Neural cell (in vitro differentiated cells): ENCODE results near the gene KRT86.

ENCODE experiments used
- CTCF ChIP-seq: fragments of 450-650 bp; IDR thresholded peaks from 2 replicates; pipeline ENCODE4 v1.5.1; 2014; ENCODE audit warnings: antibody characterized with exemption, mild to moderate bottlenecking, moderate library complexity; ENCODE audit not compliant: poor library complexity, severe bottlenecking
- EP300 ChIP-seq: fragments of 450-650 bp; conservative IDR thresholded peaks from 2 replicates; pipeline ENCODE4 v1.6.1; 2014; ENCODE audit warnings: antibody characterized with exemption, mild to moderate bottlenecking, moderate library complexity; ENCODE audit not compliant: poor library complexity, severe bottlenecking
- EZH2 ChIP-seq: fragments of 200-600, 300-800 bp; shearing (Covaris generic), sonication (generic); IDR thresholded peaks from 2 replicates; pipeline ENCODE4 v1.6.1; 2014; ENCODE audit warnings: antibody characterized with exemption, low read length, borderline replicate concordance, mild to moderate bottlenecking; ENCODE audit not compliant: insufficient read depth, poor library complexity, severe bottlenecking
- POLR2AphosphoS5 ChIP-seq: IDR thresholded peaks from 2 replicates; pipeline ENCODE4 v1.6.1; 2012
- RAD21 ChIP-seq: fragments of 450-650 bp; conservative IDR thresholded peaks from 2 replicates; pipeline ENCODE4 v1.6.1; 2014; ENCODE audit warnings: antibody characterized with exemption, mild to moderate bottlenecking, moderate library complexity
- SMC3 ChIP-seq: fragments of 450-650 bp; conservative IDR thresholded peaks from 2 replicates; pipeline ENCODE4 v1.6.1; 2014; ENCODE audit warnings: antibody characterized with exemption, mild to moderate bottlenecking, moderate library complexity; ENCODE audit not compliant: poor library complexity
- TAF1 ChIP-seq: IDR thresholded peaks from 2 replicates; pipeline ENCODE4 v1.6.1; 2012; ENCODE audit warnings: low read depth

- TF ChIP-seq CTCF: no peak
- TF ChIP-seq TAF1: no peak
- no peak for TF ChIP-seq EP300
- no peak for TF ChIP-seq RAD21
- TF ChIP-seq SMC3: no peak
- TF ChIP-seq EZH2: no peak
- TF ChIP-seq POLR2AphosphoS5: no peak
These were observed 10.2 kb downstream of the KRT86 start for GRCh38 chr12:52284562-52285171.
